PC-9 (cell line): ENCODE data around the gene VAPB. TPM values are rescaled to one million over a fixed set of nuclear protein-coding genes. Genes with fewer than 3 reads are reported as not detected.

ENCODE experiments used
- BruUV-seq: library from RNA; stranded (reverse); fragments of 400-500 nt; replicated peaks from 2 replicates; lab custom pipeline; 2021; lab: Mats Ljungman, UMichigan
- CTCF ChIA-PET: fragments of 300-600 bp; sonication (Branson Sonifier 250); formaldehyde crosslinking; loops from one replicate; lab custom pipeline; 2022; ENCODE audit warnings: antibody characterized with exemption; lab: Charles Lee
- POLR2A ChIA-PET: fragments of 300-600 bp; sonication (Branson Sonifier 250); formaldehyde crosslinking; loops from one replicate; lab custom pipeline; 2022; ENCODE audit warnings: antibody characterized with exemption; ENCODE audit not compliant: unreplicated experiment; lab: Charles Lee
- DNase-seq, 2 experiments: peaks; one replicate each; pipeline versions ENCODE4 v3.0.0 to v3.0.0-alpha.2; 2015 to 2022; ENCODE audit warnings: mixed read lengths in 1 of 2
- H2AFZ ChIP-seq: fragments of 200-600 bp; sonication (generic); 2 replicates; pipeline ENCODE4 v1.8.1; 2017; ENCODE audit warnings: antibody characterized with exemption
- H3F3A ChIP-seq: fragments of 200-600 bp; sonication (generic); 2 replicates; pipeline ENCODE4 v1.8.1; 2017; ENCODE audit warnings: antibody characterized with exemption, mild to moderate bottlenecking, low read depth; ENCODE audit not compliant: insufficient read depth
- H3K27ac ChIP-seq: fragments of 200-600 bp; sonication (generic); 2 replicates; pipeline ENCODE4 v1.6.1; 2016; ENCODE audit warnings: mixed run types
- H3K27me3 ChIP-seq: fragments of 200-600 bp; sonication (generic); 2 replicates; pipeline ENCODE4 v1.6.1; 2016; ENCODE audit warnings: low read depth, mixed run types; ENCODE audit not compliant: insufficient read depth
- H3K36me3 ChIP-seq: fragments of 200-600 bp; sonication (generic); 2 replicates; pipeline ENCODE4 v1.6.1; 2016; ENCODE audit warnings: low read depth, mixed run types
- H3K4me1 ChIP-seq: fragments of 200-600 bp; sonication (generic); replicated peaks from 2 replicates; pipeline ENCODE4 v1.6.1; 2016; ENCODE audit warnings: mixed run types; ENCODE audit not compliant: insufficient read depth
- H3K4me2 ChIP-seq: fragments of 200-600 bp; sonication (generic); 2 replicates; pipeline ENCODE4 v1.6.1; 2017; ENCODE audit warnings: mixed run types
- H3K4me3 ChIP-seq: fragments of 200-600 bp; sonication (generic); 2 replicates; pipeline ENCODE4 v1.6.1; 2016; ENCODE audit warnings: mixed run types
- H3K79me2 ChIP-seq: fragments of 200-600 bp; sonication (generic); 2 replicates; pipeline ENCODE4 v1.6.1; 2017; ENCODE audit warnings: low read depth, mixed run types
- H3K9me2 ChIP-seq: fragments of 200-600 bp; sonication (generic); 2 replicates; pipeline ENCODE4 v1.8.1; 2017; ENCODE audit warnings: mild to moderate bottlenecking; ENCODE audit not compliant: insufficient read depth
- H3K9me3 ChIP-seq: fragments of 200-600 bp; sonication (generic); 2 replicates; pipeline ENCODE4 v1.8.1; 2016; ENCODE audit warnings: low read depth; ENCODE audit not compliant: insufficient read depth
- H4K20me1 ChIP-seq: fragments of 200-600 bp; sonication (generic); 2 replicates; pipeline ENCODE4 v1.8.1; 2017; ENCODE audit not compliant: insufficient read depth
- CTCF ChIP-seq: fragments of 200-600 bp; sonication (generic); conservative IDR thresholded peaks from 2 replicates; pipeline ENCODE4 v1.6.1; 2017; ENCODE audit warnings: mixed run types, antibody characterized with exemption, mild to moderate bottlenecking, moderate library complexity
- EZH2 ChIP-seq: fragments of 200-600 bp; sonication (generic); IDR thresholded peaks from 2 replicates; pipeline ENCODE4 v1.8.0; 2017; ENCODE audit warnings: antibody characterized with exemption, low read depth
- intact Hi-C: fragments of 100-400 bp; cut with micrococcal nuclease; formaldehyde crosslinking; loops from one replicate; pipeline ENCODE4 v1.10.0; 2022; ENCODE audit not compliant: unreplicated experiment
- total RNA-seq: library from RNA; stranded (reverse); gene quantifications from 2 replicates; pipeline ENCODE4 v1.2.3, GENCODE V29; 2021

The VAPB gene
- total RNA-seq, 1 experiment from 2014 or later = 80.6 TPM

GRCh38 chr20:58388028-58388601, 914 bp upstream of the VAPB start:
- ChIA-PET POLR2A (interaction anchor here (0.6 to 1.2 kb wide), 3 partner anchors 12 to 44 kb away, joined by 3 to 5 read pairs (median 4); no protein-coding TSS in a partner anchor), CTCF (interaction anchor here (0.6 kb wide), 1 partner anchor 118 kb away, joined by 4 read pairs; no protein-coding TSS in a partner anchor)
- H3K79me2 ChIP-seq = peaks cover 40% of the 10 kb centered on the region
- H3K9me2 ChIP-seq = no peaks in the 10 kb centered on the region
- H3K27ac ChIP-seq = no peak overlapping the region
- TF ChIP-seq EZH2 (no peak), CTCF (no peak)
- peaks cover 15% of the 10 kb centered on the region for H4K20me1 ChIP-seq
- H3K4me1 ChIP-seq = peaks cover 18% of the 10 kb centered on the region
- peak overlapping the region; percentile 82 for H2AFZ ChIP-seq
- intact Hi-C loops = no loop called here
- peak overlapping the region; percentile 85 for H3K4me2 ChIP-seq
- no peak for DNase-seq
- TSS peak; percentile 68 for BruUV-seq
- 0 out of 2 replicates have a peak, but pooled peaks cover 3% of the 10 kb centered on the region for H3F3A ChIP-seq
- H3K36me3 ChIP-seq = peaks cover 23% of the 10 kb centered on the region
- no peaks in the 10 kb centered on the region for H3K27me3 ChIP-seq
- H3K4me3 ChIP-seq = peak overlapping the region; percentile 61
- no peaks in the 10 kb centered on the region for H3K9me3 ChIP-seq

- Histone ChIP-seq H3K4me2 (peak overlapping the region; percentile 85), H4K20me1 (peaks cover 26% of the 10 kb centered on the region), H3K27ac (peak overlapping the region; percentile 67), H3K27me3 (no peaks in the 10 kb centered on the region), H3K4me1 (peaks cover 18% of the 10 kb centered on the region), H3F3A (peaks cover 3% of the 10 kb centered on the region; the same call in 1 of the 2 replicates), H3K9me2 (no peaks in the 10 kb centered on the region), H3K79me2 (peaks cover 53% of the 10 kb centered on the region), H3K36me3 (peaks cover 26% of the 10 kb centered on the region), H2AFZ (peak overlapping the region; percentile 99), H3K9me3 (no peaks in the 10 kb centered on the region), H3K4me3 (peak overlapping the region; percentile 61)
- ChIA-PET POLR2A (interaction anchor here (0.6 to 1.2 kb wide), 10 partner anchors 18 to 270 kb away, joined by 3 to 31 read pairs (median 7); partner anchors contain the start of gene STX16), CTCF (interaction anchor here (0.7 kb wide), 1 partner anchor 120 kb away, joined by 9 read pairs; no protein-coding TSS in a partner anchor)
- intact Hi-C loops = loop anchor here (1.0 kb wide), 1 partner anchor 80 kb away; the partner anchor contains the start of gene RAB22A
- TF ChIP-seq CTCF (no peak), EZH2 (no peak)
- peak; percentile 42 to 49 for DNase-seq
- BruUV-seq = no TSS peak
Observed at GRCh38 chr20:58389324-58389967, 417 bp downstream of the VAPB start.

- peaks cover 29% of the 10 kb centered on the region for H3K36me3 ChIP-seq
- no peak for DNase-seq
- peak overlapping the region; percentile 85 for H3K4me2 ChIP-seq
- H3F3A ChIP-seq = peaks cover 3% of the 10 kb centered on the region; the same call in 1 of the 2 replicates
- peaks cover 60% of the 10 kb centered on the region for H3K79me2 ChIP-seq
- no peaks in the 10 kb centered on the region for H3K27me3 ChIP-seq
- intact Hi-C loops = loop anchor here (1.0 kb wide), 1 partner anchor 81 kb away; the partner anchor contains the start of gene RAB22A
- H2AFZ ChIP-seq = peak overlapping the region; percentile 99
- H3K4me3 ChIP-seq = peak overlapping the region; percentile 61
- TF ChIP-seq EZH2 (no peak), CTCF (no peak)
- CTCF ChIA-PET = interaction anchor here (0.7 kb wide), 1 partner anchor 120 kb away, joined by 9 read pairs; no protein-coding TSS in a partner anchor
- POLR2A ChIA-PET = no interaction called here
- H4K20me1 ChIP-seq = peaks cover 33% of the 10 kb centered on the region
- BruUV-seq = TSS peak; percentile 47
- peaks cover 18% of the 10 kb centered on the region for H3K4me1 ChIP-seq
- H3K9me2 ChIP-seq = no peaks in the 10 kb centered on the region
- no peaks in the 10 kb centered on the region for H3K9me3 ChIP-seq
- no peak overlapping the region for H3K27ac ChIP-seq
Observed at GRCh38 chr20:58389968-58390658, 1.1 kb downstream of the VAPB start.
